Activated CD4-positive, alpha-beta T cell treated with anti-CD3 and anti-CD28 coated beads, Interleukin-2, amount 10 ng/mL, durations not matched to agents 7 days and 5 days (primary cell): ENCODE measurements around the gene WDR20. TPM values are rescaled to one million over a fixed set of nuclear protein-coding genes. Genes with fewer than 3 reads are reported as not detected.
A peak's percentile ranks its signal among the peaks of the same experiment; 100 is the strongest.

Experiments
- CTCF ChIA-PET: fragments of 350-600 bp; sonication (Branson Sonifier 250); formaldehyde crosslinking; loops from one replicate; lab custom pipeline; 2021; ENCODE audit warnings: antibody characterized with exemption; lab: Charles Lee
- POLR2A ChIA-PET: fragments of 350-600 bp; sonication (Branson Sonifier 250); formaldehyde crosslinking; loops from one replicate; lab custom pipeline; 2021; ENCODE audit warnings: antibody characterized with exemption; lab: Charles Lee
- DNase-seq: peaks from one replicate; pipeline ENCODE4 v3.0.0-alpha.2; 2020
- H3K27ac Mint-ChIP-seq: one replicate; pipeline ENCODE4 v1.8.0; 2021; ENCODE audit warnings: mild to moderate bottlenecking, moderate library complexity, mixed read lengths
- H3K27me3 Mint-ChIP-seq: one replicate; pipeline ENCODE4 v1.8.0; 2021; ENCODE audit warnings: mixed read lengths
- H3K36me3 Mint-ChIP-seq: one replicate; pipeline ENCODE4 v1.8.0; 2021; ENCODE audit warnings: low read depth, mixed read lengths
- H3K4me1 Mint-ChIP-seq: one replicate; pipeline ENCODE4 v1.8.0; 2021; ENCODE audit warnings: mixed read lengths
- H3K4me3 Mint-ChIP-seq: one replicate; pipeline ENCODE4 v1.8.0; 2021; ENCODE audit warnings: mild to moderate bottlenecking, moderate library complexity, mixed read lengths
- H3K9me3 Mint-ChIP-seq: one replicate; pipeline ENCODE4 v1.8.0; 2021; ENCODE audit warnings: mixed read lengths
- total RNA-seq, 2 experiments: library from RNA; stranded (reverse); gene quantifications; one replicate each; pipeline ENCODE4 v1.2.3, GENCODE V29; 2021

The WDR20 gene
- total RNA-seq, 2 experiments from 2014 or later = 24.7 to 35.7 TPM

DNA sequence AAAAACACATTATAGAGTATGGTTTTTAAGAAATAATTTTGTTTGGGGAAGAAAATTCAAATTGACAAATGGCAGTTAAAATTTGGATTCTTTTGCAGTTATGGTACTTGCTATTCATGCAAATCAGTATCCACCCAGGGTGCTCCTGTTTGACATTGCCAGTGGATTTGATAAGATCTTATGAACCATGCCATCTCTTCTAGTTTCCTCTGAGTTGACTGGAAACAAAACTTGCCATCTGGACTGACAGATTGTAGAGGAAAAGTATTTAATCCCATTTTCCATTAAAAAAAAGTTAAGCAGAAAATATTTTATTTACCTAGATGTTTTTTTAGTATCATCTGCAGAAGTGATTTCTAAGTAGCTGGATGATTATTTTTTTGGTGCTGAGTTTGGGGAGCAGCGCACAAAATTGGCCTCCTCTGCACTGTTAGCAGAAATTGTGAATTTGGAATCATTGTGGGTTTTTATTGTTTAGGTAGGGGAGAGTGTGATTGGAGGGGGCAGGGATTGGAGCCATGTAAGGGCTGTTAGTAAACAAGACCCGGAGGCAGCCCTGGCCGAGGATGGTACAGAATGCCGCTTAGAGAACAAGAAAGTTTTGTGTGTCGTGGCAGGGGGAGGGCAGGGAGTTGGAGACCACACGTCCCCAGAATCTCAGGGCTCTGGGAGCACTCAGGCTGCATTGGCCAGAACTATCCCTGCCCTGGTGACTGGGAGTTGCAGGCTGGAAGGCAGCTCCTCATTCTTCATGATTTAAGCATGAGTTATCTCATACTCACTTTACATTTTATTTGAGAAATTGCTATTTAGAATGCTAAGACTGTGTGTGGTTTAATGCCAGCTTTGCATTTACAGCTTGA, 56.6 kb downstream of the WDR20 start:
- Mint-ChIP-seq H3K36me3 (peaks cover 48% of the 10 kb centered on the region), H3K27ac (no peak overlapping the region), H3K9me3 (no peaks in the 10 kb centered on the region), H3K4me1 (peaks cover 37% of the 10 kb centered on the region), H3K4me3 (no peak overlapping the region), H3K27me3 (no peaks in the 10 kb centered on the region)
- CTCF ChIA-PET = interaction anchor here (1.2 kb wide), 1 partner anchor 13 kb away, joined by 7 read pairs; no protein-coding TSS in a partner anchor
- POLR2A ChIA-PET = no interaction called here
- DNase-seq = no peak

DNA sequence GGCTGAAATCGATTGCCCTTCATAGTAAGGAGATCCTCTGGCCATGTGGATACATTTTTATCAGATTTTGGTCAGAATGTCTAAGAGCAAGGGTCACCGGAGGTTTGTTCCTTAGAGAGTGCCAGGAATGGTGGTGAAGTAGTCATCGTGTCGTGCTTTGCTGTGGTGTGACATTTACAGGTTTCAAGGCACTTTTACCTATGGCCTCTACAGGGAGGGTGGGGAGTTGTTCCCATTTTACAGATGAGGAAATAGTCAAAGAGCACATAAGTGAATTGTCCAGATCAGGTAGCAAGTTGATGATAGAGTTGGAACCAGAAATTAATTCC, 57.2 kb downstream of the WDR20 start:
- H3K9me3 Mint-ChIP-seq = no peaks in the 10 kb centered on the region
- no peak for DNase-seq
- POLR2A ChIA-PET = interaction anchor here (0.6 kb wide), 1 partner anchor 1028 kb away, joined by 4 read pairs; no protein-coding TSS in a partner anchor
- CTCF ChIA-PET = interaction anchor here (0.6 kb wide), 1 partner anchor 1001 kb away, joined by 3 read pairs; no protein-coding TSS in a partner anchor
- H3K27ac Mint-ChIP-seq = no peak overlapping the region
- no peaks in the 10 kb centered on the region for H3K27me3 Mint-ChIP-seq
- peaks cover 50% of the 10 kb centered on the region for H3K36me3 Mint-ChIP-seq
- no peak overlapping the region for H3K4me3 Mint-ChIP-seq
- H3K4me1 Mint-ChIP-seq = peaks cover 41% of the 10 kb centered on the region

DNA sequence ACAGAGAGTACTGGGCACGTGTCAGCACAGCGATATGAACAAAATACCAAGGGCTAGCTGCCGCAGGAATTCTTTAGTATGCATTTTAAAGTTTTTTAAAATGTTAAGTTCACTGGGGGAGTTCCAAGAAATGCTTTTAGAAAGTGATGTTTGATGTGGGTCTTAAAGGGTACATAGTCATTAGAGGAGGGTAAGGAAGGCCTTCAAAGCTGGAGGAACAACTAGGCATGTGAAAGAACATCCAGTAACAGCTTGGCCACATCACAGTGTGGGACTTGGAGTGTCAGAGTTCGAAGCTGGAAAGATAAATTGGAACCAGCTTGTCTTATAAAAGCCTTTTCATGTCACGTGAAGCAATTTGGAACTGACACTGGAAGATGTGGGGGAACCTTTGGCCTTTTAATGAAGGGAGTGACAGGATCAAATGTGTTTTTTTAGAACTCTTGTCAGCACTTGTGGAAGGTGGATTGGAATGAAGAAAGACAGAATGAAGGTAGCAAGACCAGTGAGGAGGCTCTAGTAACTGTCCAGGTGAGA, 57.7 kb downstream of the WDR20 start:
- Mint-ChIP-seq H3K27ac (peak overlapping the region; percentile 21), H3K9me3 (no peaks in the 10 kb centered on the region), H3K36me3 (peaks cover 50% of the 10 kb centered on the region), H3K4me1 (peaks cover 43% of the 10 kb centered on the region), H3K27me3 (no peaks in the 10 kb centered on the region), H3K4me3 (no peak overlapping the region)
- ChIA-PET POLR2A (interaction anchor here (0.6 kb wide), 1 partner anchor 1029 kb away, joined by 4 read pairs; no protein-coding TSS in a partner anchor), CTCF (interaction anchor here (0.5 to 1.3 kb wide), 3 partner anchors 10 to 1001 kb away, joined by 3 to 4 read pairs (median 3); no protein-coding TSS in a partner anchor)
- DNase-seq = no peak

DNA sequence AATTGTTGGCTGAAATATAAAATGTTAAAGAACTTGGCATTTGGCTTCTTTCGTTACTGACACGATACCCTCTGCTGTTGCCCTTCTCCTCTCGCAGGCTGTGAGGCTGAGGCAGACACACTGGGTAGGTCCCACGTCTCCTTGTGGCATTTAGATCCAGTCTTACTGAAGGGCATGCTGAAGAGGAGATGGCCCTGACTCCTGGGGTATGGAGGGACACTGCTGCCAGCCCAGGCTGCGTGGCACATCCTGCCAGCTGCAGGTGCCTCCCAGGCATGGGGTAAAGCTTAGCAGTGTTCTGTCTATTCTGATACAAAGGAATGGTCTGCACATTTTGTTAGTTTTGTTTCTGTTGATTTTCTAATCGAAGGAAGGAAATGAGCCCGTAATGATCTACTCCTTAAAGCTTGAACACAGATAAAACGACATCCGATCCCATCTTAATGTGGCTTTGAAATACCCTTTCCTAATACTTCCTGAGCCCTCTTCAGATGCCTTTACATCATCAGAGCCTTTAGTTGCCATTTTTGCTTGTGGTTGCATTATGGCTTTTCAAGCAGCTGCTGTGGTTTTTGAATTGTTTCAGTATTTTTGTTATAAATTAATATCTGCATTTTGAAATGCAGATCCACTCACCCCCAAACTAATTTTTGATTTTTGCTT, 61.1 kb downstream of the WDR20 start:
- Mint-ChIP-seq H3K36me3 (peaks cover 52% of the 10 kb centered on the region), H3K27ac (peak overlapping the region; percentile 76), H3K9me3 (no peaks in the 10 kb centered on the region), H3K27me3 (no peaks in the 10 kb centered on the region), H3K4me1 (peaks cover 46% of the 10 kb centered on the region), H3K4me3 (peak overlapping the region; percentile 6)
- DNase-seq = no peak
- ChIA-PET POLR2A (no interaction called here), CTCF (interaction anchor here (0.6 kb wide), 1 partner anchor 12 kb away, joined by 4 read pairs; no protein-coding TSS in a partner anchor)

DNA sequence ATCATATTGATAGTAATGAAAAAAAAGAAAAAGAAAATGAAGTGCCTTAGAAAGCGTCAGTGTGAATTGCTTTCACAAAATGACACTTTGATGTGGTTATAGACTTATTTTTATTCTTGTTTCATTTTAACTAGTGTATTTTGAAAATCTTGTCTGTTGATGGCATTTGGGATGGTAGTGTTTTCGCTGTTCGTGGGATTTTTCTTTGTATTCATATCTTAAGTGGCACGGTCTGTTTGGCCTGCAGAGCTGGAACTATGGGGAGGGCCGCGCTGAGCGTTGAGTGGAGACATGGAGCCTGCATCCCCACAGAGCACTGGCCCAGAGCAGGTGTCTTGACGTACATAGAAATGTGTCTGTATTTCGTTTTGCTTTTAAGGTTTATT, 61.6 kb downstream of the WDR20 start:
- DNase-seq = no peak
- Mint-ChIP-seq H3K27me3 (no peaks in the 10 kb centered on the region), H3K4me1 (peaks cover 46% of the 10 kb centered on the region), H3K4me3 (peak overlapping the region; percentile 6), H3K9me3 (no peaks in the 10 kb centered on the region), H3K27ac (peak overlapping the region; percentile 76), H3K36me3 (peaks cover 48% of the 10 kb centered on the region)
- POLR2A ChIA-PET = interaction anchor here (0.6 kb wide), 1 partner anchor 138 kb away, joined by 7 read pairs; no protein-coding TSS in a partner anchor
- CTCF ChIA-PET = interaction anchor here (0.6 kb wide), 1 partner anchor 12 kb away, joined by 4 read pairs; no protein-coding TSS in a partner anchor

DNA sequence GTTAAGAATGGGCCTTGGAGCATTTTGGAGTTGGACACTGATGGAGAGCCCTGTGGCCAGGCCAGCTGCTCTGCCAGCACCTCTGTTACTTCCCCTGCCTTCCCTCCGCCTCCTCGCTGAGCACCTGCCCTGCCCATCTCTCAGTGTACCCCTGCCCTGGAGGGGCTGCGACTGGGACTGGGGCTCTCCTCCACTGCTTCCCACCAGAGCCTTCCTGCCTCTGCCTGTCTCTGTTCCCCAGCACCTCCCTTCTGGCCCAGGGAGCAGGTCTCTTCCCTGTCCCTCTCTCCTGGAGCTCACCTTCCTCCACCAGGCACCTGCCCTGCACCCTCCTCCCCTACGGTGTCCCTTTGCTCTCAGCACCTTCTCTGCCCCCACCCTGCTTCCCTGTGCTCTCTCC, 62.1 kb downstream of the WDR20 start:
- Mint-ChIP-seq H3K27me3 (no peaks in the 10 kb centered on the region), H3K9me3 (no peaks in the 10 kb centered on the region), H3K4me3 (peak overlapping the region; percentile 14), H3K36me3 (peaks cover 46% of the 10 kb centered on the region), H3K27ac (peak overlapping the region; percentile 65), H3K4me1 (peaks cover 46% of the 10 kb centered on the region)
- ChIA-PET CTCF (no interaction called here), POLR2A (interaction anchor here (0.6 kb wide), 1 partner anchor 139 kb away, joined by 7 read pairs; no protein-coding TSS in a partner anchor)
- DNase-seq = no peak

DNA sequence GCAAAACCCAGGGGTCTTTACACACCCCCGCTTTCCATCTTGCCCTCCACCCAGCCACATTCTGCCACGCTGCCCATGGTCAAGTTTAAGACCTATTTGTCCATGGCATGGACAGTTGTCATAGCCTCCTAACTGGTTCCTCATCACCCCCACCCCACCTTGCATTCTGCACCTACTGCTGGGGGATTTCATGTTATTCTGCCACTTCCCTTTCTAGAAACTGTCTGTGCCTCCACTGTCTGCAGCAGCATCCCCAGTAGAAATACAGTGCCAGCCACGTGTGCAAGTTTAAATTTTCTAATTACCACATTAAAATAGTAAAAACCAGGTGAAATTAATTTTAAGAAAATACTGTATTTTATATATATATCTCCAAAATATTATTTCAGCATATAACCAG, 63.2 kb downstream of the WDR20 start:
- no peak overlapping the region for H3K27ac Mint-ChIP-seq
- no peak for DNase-seq
- H3K9me3 Mint-ChIP-seq = no peaks in the 10 kb centered on the region
- CTCF ChIA-PET = no interaction called here
- no peaks in the 10 kb centered on the region for H3K27me3 Mint-ChIP-seq
- POLR2A ChIA-PET = no interaction called here
- H3K4me3 Mint-ChIP-seq = no peak overlapping the region
- H3K36me3 Mint-ChIP-seq = peaks cover 35% of the 10 kb centered on the region
- H3K4me1 Mint-ChIP-seq = peaks cover 35% of the 10 kb centered on the region

DNA sequence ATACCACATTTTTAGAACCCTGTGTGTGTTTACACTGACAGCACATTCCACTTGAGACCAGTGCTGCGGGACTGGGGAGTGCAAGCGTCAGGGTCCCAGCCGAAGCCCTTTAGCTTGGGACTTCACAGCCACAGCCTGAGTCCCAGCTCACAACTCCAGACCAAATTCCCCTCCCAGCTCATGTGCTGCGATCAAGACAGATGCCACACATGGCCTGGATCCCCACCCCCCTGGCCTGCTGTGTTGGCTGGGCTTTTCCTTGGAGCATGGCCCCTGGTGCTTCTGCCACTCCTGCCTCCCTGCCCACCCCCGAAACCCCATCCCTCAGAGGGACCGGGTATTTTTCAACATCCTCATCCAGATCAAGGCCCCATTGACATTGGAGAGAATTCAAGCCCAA, 63.7 kb downstream of the WDR20 start:
- H3K27me3 Mint-ChIP-seq = no peaks in the 10 kb centered on the region
- no peak overlapping the region for H3K4me3 Mint-ChIP-seq
- H3K27ac Mint-ChIP-seq = no peak overlapping the region
- no peaks in the 10 kb centered on the region for H3K9me3 Mint-ChIP-seq
- peaks cover 33% of the 10 kb centered on the region for H3K36me3 Mint-ChIP-seq
- POLR2A ChIA-PET = no interaction called here
- no peak for DNase-seq
- H3K4me1 Mint-ChIP-seq = peaks cover 35% of the 10 kb centered on the region
- CTCF ChIA-PET = no interaction called here

DNA sequence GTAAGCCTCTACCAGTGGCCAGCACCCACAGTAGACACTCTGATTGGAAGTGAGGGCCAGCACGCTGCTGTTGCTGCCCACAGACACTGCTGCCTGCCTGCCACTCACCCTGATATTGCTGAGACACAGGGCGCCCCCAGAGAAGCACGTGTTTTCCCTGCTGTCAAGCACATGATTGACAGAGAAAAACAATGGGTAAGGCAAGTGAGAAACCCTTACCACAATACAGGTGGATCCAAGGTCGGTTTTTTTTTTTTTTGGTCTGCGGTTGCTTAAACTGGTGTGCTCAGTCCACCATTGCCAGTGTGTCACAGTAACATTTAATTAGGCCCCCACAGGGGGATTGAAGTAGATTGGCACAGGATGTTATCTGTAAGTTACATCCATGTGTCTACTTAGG, 65.9 kb downstream of the WDR20 start:
- DNase-seq = no peak
- H3K9me3 Mint-ChIP-seq = no peaks in the 10 kb centered on the region
- peaks cover 23% of the 10 kb centered on the region for H3K36me3 Mint-ChIP-seq
- POLR2A ChIA-PET = no interaction called here
- no peak overlapping the region for H3K4me3 Mint-ChIP-seq
- H3K27me3 Mint-ChIP-seq = no peaks in the 10 kb centered on the region
- no peak overlapping the region for H3K27ac Mint-ChIP-seq
- peaks cover 21% of the 10 kb centered on the region for H3K4me1 Mint-ChIP-seq
- CTCF ChIA-PET = no interaction called here

DNA sequence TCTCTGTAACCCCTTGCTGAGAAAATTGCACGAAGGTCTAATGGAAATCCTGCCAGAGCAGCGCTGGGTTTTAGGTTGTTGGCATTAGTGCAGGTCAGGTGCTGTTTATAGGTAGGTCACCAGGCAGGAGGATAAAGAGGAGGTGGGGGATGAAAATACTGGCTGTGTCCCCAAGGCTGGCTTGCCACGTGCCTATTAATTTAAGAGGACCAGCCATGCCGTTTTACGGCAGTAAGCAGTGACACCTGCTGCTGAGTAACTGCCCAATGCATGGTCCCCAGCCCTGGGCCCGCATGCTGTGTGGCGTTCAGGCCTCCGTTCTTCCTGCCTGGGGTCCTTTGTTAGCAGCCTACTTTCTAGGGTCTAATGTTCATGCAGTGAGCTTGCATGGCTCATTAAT, 67.2 kb downstream of the WDR20 start:
- ChIA-PET POLR2A (no interaction called here), CTCF (no interaction called here)
- no peaks in the 10 kb centered on the region for H3K9me3 Mint-ChIP-seq
- H3K36me3 Mint-ChIP-seq = peaks cover 17% of the 10 kb centered on the region
- no peak overlapping the region for H3K4me3 Mint-ChIP-seq
- H3K4me1 Mint-ChIP-seq = peaks cover 7% of the 10 kb centered on the region
- H3K27ac Mint-ChIP-seq = no peak overlapping the region
- no peaks in the 10 kb centered on the region for H3K27me3 Mint-ChIP-seq
- DNase-seq = no peak

DNA sequence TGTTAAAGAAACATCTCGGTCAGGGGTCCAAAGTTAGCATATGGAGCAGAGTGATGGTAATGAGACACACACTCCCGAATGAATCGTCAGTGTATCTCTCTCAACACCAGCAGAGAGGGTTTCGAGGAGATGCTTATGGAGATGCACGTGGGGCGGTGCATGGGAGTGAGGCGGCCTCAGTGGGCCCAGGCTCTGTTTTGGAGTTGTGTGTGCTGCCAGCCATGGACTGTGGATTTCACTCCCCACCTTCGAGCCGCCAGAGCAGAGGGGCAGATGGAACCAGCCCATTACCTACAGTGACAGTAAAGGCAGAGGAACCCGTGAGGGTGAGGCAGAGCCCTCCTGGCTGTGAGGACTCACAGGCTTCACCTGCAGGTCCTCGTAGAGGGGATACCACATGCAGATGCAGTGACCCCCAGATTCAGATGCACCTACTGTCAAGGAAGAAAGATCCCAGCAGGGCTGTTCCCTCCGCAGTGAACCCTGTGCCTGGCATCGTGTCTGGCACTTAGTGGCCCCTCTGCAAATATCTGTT, 68.2 kb downstream of the WDR20 start:
- H3K27ac Mint-ChIP-seq = no peak overlapping the region
- no peaks in the 10 kb centered on the region for H3K9me3 Mint-ChIP-seq
- H3K4me3 Mint-ChIP-seq = no peak overlapping the region
- peaks cover 17% of the 10 kb centered on the region for H3K36me3 Mint-ChIP-seq
- H3K27me3 Mint-ChIP-seq = no peaks in the 10 kb centered on the region
- DNase-seq = no peak
- POLR2A ChIA-PET = no interaction called here
- CTCF ChIA-PET = no interaction called here
- peaks cover 5% of the 10 kb centered on the region for H3K4me1 Mint-ChIP-seq

DNA sequence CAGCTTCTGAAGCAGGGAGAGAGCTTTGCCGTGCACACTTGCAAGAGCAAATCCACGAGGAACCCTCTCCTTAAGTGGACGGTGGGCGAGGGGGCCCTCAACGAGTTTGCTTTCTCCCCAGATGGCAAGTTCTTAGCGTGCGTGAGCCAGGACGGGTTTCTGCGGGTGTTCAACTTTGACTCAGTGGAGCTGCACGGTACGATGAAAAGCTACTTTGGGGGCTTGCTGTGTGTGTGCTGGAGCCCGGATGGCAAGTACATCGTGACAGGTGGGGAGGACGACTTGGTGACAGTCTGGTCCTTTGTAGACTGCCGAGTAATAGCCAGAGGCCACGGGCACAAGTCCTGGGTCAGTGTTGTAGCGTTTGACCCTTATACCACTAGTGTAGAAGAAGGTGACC, 69.0 kb downstream of the WDR20 start:
- Mint-ChIP-seq H3K9me3 (no peaks in the 10 kb centered on the region), H3K4me3 (no peak overlapping the region), H3K27me3 (no peaks in the 10 kb centered on the region), H3K27ac (no peak overlapping the region), H3K4me1 (peaks cover 5% of the 10 kb centered on the region), H3K36me3 (peaks cover 17% of the 10 kb centered on the region)
- ChIA-PET POLR2A (no interaction called here), CTCF (no interaction called here)
- DNase-seq = no peak
